ENCODE measurements around the gene TAF1D.
"Not testable (repeated sequence)": the region's sequence is repeated elsewhere in the genome, so short reads cannot be mapped to it uniquely, and the experiment has no call there.

Gene TAF1D, protein sequence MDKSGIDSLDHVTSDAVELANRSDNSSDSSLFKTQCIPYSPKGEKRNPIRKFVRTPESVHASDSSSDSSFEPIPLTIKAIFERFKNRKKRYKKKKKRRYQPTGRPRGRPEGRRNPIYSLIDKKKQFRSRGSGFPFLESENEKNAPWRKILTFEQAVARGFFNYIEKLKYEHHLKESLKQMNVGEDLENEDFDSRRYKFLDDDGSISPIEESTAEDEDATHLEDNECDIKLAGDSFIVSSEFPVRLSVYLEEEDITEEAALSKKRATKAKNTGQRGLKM

GRCh38 chr11:93741094-93741881 lies at the start of gene TAF1D, which contains the start of gene C11orf54:
Gene TAF1D (minus strand): TSS chr11:93741495. CDS start chr11:93739304, 2,191 bp downstream.
Gene C11orf54 (plus strand): TSS chr11:93741672. CDS start chr11:93747394, 5,722 bp downstream.
- peak; percentile 99 for DNase-seq

DNA sequence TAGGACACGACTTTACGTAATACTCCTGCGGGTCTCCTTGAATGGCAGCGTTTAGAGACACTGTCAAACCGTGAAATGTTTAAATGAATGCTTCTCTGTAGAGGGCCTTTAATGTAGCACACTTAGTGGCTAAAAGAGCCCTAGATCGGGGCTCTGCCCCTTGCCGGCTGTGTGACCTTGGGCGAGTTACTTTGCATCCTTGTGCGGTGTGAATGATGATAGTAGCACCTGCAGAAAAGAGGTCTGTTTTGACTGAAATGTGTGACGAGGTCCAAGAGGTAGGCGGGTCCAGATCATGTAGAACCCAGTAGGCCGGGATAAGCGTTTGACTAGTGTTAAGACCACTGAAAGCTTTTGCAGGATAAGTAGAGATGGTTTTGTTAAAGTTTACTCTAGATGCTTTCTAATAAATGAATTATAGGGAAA lies 43.7 kb upstream of the TAF1D start:
- DNase-seq, result no peak

GRCh38 chr11:93784145-93784934 lies 43.0 kb upstream of the TAF1D start, which contains the start of gene MED17:
Gene MED17 (plus strand): TSS chr11:93784282. CDS start chr11:93784514, 232 bp downstream.
- peak; percentile 94 for DNase-seq

DNA sequence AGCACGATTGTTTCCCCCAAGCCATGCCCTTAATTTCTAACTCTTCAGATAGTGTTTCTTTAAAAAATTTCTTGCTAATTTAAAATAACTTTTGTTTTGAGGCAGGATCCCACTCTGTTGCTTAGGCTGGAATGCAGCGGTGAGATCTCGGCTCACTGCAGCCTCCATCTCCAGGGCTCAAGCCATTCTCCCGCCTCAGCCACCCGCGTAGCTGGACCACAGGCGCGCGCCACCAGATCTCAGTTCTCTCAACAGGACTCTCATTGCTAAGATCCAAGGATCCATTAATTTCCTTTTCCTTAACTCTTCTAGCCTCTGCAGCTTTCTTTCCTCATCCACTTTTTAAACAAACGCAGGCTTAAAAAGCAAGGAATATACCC lies 42.5 kb upstream of the TAF1D start:
- no peak for DNase-seq

GRCh38 chr11:93783362-93783761 lies 42.1 kb upstream of the TAF1D start:
- no peak for DNase-seq

GRCh38 chr11:93775289-93775688 lies 34.0 kb upstream of the TAF1D start:
- DNase-seq, result no peak

DNA sequence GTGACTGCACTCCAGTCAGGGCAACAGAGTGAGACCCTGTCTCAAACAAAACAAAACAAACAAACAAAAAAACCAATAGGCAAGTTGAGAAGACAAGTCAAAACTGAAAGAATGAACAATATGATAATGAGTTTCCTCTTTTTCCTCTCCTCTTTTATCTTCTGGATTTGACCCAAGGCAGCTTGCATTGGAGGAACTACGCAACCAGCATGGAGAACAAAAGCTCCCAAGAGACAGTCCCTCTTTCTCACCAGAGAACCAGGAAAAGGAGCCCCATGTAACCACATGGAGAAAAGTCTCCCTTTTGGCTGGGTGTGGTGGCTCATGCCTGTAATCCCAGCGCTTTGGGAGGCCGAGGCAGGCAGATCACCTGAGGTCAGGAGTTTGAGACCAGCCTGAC lies 33.3 kb upstream of the TAF1D start:
- not testable (repeated sequence) for DNase-seq

GRCh38 chr11:93773601-93774200 lies 32.4 kb upstream of the TAF1D start:
- DNase-seq, result no peak

GRCh38 chr11:93773045-93773477 lies 31.8 kb upstream of the TAF1D start:
- no peak for DNase-seq

DNA sequence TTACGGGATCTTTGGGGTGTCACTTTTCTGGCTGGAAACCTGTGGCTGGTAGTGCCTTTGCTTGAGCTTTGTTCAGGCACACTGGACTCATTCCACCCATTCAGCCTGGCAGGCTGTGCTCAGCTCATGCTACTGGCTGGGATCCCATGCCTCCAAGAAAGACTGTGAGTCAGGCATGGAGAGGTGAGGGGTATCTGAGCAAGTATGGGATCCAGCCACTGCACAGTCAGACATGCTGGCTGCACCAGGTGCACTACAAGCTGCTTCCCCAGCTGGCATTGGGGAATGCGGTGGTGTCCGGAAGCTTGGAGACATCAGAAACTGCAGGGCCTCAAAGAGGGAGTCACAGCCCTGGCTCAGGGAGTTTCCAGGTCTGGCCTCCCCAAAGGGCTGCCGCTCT lies 30.8 kb upstream of the TAF1D start:
- no peak for DNase-seq

- no peak for DNase-seq
These were observed 28.9 kb upstream of the TAF1D start for GRCh38 chr11:93770160-93770559.

DNA sequence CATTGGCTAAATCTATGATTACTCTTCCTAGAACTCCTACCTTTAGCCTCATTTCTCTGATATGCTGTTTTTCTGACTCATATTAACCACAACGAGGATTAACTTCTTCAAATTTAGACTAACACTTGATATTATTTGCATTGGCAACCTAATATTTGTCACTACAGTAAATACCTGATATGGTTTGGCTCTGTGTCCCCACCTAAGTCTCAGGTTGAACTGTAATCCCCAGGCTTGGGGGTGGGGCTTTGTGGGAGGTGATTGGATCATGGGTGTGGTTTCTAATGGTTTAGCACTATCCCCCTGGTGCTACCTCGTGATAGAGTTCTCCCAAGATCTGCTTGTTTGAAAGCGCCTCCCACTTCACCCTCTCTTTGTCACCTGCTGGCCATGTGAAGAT lies 25.7 kb upstream of the TAF1D start:
- no peak for DNase-seq

DNA sequence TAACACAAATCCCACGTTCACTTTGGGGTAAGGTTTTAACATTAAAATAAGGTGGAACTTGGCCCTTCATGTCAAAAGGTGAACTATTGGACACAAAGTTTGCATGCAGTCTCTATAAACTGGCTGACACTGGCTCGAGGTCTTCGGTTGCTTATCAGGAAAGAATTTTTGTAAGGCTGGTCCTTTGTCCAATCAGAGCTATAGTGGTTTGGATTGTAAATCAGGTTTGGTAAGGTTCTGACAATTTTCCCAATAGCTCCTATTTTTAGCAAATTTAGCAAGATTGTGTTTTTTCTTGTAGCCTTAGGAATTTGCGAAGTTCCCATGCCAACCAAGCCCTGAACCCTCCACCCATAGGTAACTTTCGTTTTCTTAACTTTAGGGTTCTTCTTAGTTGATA lies 25.2 kb upstream of the TAF1D start:
- no peak for DNase-seq

GRCh38 chr11:93765551-93765950 lies 24.3 kb upstream of the TAF1D start:
- no peak for DNase-seq

DNA sequence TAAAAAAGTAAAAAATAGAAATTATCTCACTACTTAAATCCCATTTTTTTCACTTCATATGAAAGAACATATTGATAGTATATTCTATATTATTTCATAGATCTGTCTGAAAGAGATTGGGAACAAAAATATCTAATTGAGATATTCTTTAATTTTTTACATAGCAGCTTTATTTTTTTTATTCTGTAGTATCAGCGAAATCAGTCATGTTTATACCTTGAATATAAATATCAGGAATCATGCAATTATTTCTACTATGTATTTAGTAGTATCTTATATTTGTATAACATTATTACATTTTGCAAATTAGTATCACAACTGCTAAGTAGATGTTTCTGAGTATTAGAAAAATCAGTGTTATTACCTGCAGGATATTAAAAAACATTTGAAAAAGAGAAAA lies 20.6 kb upstream of the TAF1D start:
- DNase-seq, result no peak

DNA sequence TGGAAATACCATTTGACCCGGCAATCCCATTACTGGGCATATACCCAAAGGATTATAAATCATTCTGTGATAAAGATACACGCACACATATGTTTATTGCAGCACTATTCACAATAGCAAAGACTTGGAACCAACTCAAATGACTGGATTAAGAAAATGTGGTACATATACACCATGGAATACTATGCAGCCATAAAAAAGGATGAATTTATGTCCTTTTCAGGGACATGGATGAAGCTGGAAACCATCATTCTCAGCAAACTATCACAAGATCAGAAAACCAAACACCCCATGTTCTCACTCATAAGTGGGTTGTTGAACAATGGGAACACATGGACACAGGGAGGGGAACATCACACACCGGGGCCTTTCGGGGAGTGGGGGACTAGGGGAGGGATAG lies 17.8 kb upstream of the TAF1D start:
- DNase-seq, result not testable (repeated sequence)

DNA sequence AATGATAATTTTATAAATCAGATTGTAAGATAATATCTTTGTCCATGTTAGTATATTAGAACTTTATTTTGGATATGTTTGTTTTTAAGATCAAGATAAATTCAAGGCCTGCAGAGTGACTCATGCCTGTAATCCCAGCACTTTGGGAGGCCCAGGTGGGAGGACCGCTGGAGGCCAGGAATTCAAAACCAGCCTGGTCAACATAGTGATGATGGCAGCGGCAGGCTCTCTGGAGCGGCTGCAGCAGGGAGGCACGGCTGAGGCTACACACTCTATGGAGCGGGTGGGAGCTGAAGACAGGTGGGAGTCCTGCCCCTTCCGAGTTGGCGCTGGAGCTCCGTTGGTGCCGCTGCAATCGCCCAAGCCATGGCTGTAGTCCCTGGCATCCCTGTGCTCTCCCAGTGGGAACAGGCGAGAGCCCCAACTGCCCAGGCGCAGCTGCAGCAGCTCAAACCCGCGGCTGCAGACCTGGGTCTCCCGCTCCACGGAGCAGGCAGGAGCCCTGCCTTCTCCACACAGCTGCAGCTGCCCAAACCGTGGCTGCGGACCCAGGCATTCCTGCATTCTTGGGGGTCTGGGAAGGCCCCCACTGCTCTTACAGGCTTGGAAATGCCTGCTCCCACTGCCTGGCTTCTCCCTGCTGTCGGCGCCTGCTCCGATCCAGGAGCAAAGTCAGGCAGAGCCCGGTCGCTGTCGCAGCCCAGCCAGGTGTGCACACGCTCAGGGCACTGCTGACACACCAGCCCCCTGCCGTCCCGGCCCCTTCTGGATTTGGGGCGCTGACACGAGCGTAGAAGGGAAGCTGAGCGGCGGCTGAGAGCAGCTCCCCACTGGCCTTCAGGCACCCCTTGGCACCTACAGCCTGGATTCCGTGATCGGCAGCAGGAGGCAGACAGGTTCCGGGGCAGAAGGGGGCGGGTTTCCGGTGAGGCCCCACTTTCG lies 16.9 kb upstream of the TAF1D start:
- no peak for DNase-seq

- DNase-seq, result no peak
These were observed 16.0 kb upstream of the TAF1D start for GRCh38 chr11:93757301-93757700.

GRCh38 chr11:93756748-93757147 lies 15.5 kb upstream of the TAF1D start:
- DNase-seq, result no peak

- DNase-seq, result no peak
These were observed 11.9 kb upstream of the TAF1D start for GRCh38 chr11:93753241-93753640.

DNA sequence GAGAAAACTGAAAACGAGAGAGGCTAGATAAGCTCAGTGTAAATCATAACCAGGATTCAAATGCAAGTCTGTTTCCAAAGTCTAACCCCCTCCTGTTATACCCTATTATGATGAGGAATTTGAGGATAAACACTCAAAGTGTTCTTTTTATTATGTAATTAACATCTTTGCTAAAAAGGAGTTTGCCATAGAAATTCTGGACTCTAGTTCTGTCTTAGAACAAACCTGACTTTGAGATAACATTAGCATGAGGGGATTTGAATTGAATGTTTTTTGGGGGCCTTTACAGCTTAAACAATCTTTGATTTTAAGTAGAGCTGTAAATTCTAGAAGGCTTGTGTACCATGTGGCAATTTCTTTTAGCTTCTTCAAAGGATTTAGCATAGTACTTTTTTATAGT lies 9.7 kb upstream of the TAF1D start:
- no peak for DNase-seq

DNA sequence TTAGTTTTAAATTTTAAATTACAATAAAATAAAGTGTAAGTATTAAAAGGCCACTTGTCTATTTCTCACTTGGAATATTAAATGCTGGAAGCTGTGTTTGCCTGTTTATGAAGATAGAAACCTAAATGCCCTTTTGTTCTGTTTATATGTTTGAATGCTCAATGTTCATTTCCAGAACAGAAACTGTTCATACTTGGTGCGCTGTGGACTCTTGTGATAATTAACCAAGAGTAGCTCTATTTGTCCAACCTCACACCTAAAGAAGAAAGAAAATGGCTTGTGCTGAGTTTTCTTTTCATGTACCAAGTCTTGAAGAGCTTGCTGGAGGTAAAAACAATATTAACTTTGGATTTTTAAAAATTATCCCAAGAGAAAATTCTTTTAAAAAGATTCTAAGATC lies 5.8 kb upstream of the TAF1D start:
- no peak for DNase-seq

Measured in NCI-H774 (cell line).